GM23338 (cell line): ENCODE results near the gene CNPY1.

ENCODE experiments used
- CREB1 ChIP-seq: fragments of 250-450 bp; sonication (Bioruptor Pico); IDR thresholded peaks from 2 replicates; pipeline ENCODE4 v1.5.0; 2020; ENCODE audit warnings: low read depth, mild to moderate bottlenecking, moderate library complexity
- CTCF ChIP-seq, 2 experiments: fragments of 200-600 bp in 1 of 2; sonication (generic) in 1 of 2; conservative IDR thresholded peaks; 2 replicates each; pipeline versions ENCODE4 v1.5.1 to v1.6.1; 2016 to 2017; ENCODE audit warnings: antibody characterized with exemption in 2 of 2, low read depth in 2 of 2, mild to moderate bottlenecking in 2 of 2, moderate library complexity in 1 of 2
- EZH2 ChIP-seq: fragments of 200-600 bp; sonication (generic); IDR thresholded peaks from one replicate; pipeline ENCODE4 v1.8.0; 2017; ENCODE audit warnings: antibody characterized with exemption, mild to moderate bottlenecking, low read depth; ENCODE audit not compliant: unreplicated experiment
- EZH2phosphoT487 ChIP-seq: fragments of 200-600 bp; sonication (generic); IDR thresholded peaks from one replicate; pipeline ENCODE4 v1.8.1; 2018; ENCODE audit warnings: antibody characterized with exemption; ENCODE audit not compliant: unreplicated experiment
- POLR2AphosphoS5 ChIP-seq: IDR thresholded peaks from 2 replicates; pipeline ENCODE4 v1.6.1; 2016; ENCODE audit warnings: antibody characterized with exemption, low read depth
- ZNF114 ChIP-seq: fragments of 250-450 bp; sonication (Bioruptor Pico); IDR thresholded peaks from 2 replicates; pipeline ENCODE4 v1.5.0; 2020; ENCODE audit warnings: mild to moderate bottlenecking, moderate library complexity
- ZNF331 ChIP-seq: fragments of 250-450 bp; sonication (Bioruptor Pico); IDR thresholded peaks from 2 replicates; pipeline ENCODE4 v1.5.0; 2020; ENCODE audit warnings: low read depth, mild to moderate bottlenecking, moderate library complexity

GRCh38 chr7:155460926-155461613 lies 85.3 kb downstream of the CNPY1 start:
- TF ChIP-seq CTCF (conservative IDR thresholded peaks at IDR 0.05; ENCODE audit: low read depth in 2 of 2) (no peak), EZH2phosphoT487 (no peak), EZH2 (peak; percentile 53), ZNF331 (no peak), CREB1 (CRISPR knock-in tag) (no peak), POLR2AphosphoS5 (no peak), ZNF114 (CRISPR knock-in tag) (no peak)
